Measurements from ENCODE around the gene GALNT15.

DNA sequence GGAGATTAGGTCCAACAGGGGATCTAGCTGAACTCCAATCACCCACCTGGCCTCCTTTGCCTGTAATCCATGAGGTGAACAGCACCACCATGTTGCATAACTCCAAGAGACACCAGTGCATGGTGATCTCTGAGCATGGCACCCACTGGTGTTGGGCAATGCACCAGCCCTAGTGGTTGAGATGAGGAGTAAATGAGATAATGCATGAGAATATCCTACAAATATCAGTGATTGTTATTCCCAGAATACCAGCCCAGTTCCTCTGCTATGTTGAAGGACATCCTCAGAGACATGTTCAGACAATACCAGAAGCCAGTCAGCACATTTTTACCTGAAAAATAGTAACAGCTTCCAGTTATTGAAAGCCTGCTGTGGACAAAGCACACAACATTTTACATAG lies 14.7 kb downstream of the GALNT15 start:
- TF ChIP-seq, protein P1, sequence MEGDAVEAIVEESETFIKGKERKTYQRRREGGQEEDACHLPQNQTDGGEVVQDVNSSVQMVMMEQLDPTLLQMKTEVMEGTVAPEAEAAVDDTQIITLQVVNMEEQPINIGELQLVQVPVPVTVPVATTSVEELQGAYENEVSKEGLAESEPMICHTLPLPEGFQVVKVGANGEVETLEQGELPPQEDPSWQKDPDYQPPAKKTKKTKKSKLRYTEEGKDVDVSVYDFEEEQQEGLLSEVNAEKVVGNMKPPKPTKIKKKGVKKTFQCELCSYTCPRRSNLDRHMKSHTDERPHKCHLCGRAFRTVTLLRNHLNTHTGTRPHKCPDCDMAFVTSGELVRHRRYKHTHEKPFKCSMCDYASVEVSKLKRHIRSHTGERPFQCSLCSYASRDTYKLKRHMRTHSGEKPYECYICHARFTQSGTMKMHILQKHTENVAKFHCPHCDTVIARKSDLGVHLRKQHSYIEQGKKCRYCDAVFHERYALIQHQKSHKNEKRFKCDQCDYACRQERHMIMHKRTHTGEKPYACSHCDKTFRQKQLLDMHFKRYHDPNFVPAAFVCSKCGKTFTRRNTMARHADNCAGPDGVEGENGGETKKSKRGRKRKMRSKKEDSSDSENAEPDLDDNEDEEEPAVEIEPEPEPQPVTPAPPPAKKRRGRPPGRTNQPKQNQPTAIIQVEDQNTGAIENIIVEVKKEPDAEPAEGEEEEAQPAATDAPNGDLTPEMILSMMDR (IDR thresholded peaks at IDR 0.05) = no peak
- no peak for TF ChIP-seq POLR2A (IDR thresholded peaks at IDR 0.05)

All from breast epithelium (tissue), 3 donors.